ENCODE data around the gene TSPAN18. TPM values are rescaled to one million over a fixed set of nuclear protein-coding genes. Genes with fewer than 3 reads are reported as not detected.

The TSPAN18 gene
- polyA plus RNA-seq, 1 of the 3 experiments (the other 2 are of a cell fraction), result 0.72 TPM

GRCh38 chr11:44708523-44709280 is 18.1 kb upstream of the TSPAN18 start:
- Histone ChIP-seq H3K27me3 (ENCODE audit: insufficient read depth) (peaks cover under 1% of the 10 kb centered on the region), H3K4me1 (ENCODE audit: control insufficient read depth in 1 of 2, insufficient read depth in 2 of 2, low read depth in 1 of 2, low read length in 1 of 2) (peaks cover 0 to 23% of the 10 kb centered on the region in 2 experiments; a peak in 3 of 4 replicates), H3K9me2 (no peaks in the 10 kb centered on the region), H3K36me3 (replicated peaks in 1 of 2; ENCODE audit: control insufficient read depth in 1 of 2, insufficient read depth in 2 of 2, low read length in 1 of 2) (no peaks in the 10 kb centered on the region), H3K4me2 (no peak overlapping the region), H3F3A (replicated peaks; ENCODE audit: insufficient read depth) (no peaks in the 10 kb centered on the region), H2AFZ (ENCODE audit: low read depth) (no peak overlapping the region), H3K4me3 (ENCODE audit: low read depth in 2 of 2, low read length in 1 of 2) (no peak overlapping the region), H3K79me2 (ENCODE audit: insufficient read depth) (no peaks in the 10 kb centered on the region), H4K20me1 (ENCODE audit: insufficient read depth) (no peaks in the 10 kb centered on the region), H3K9ac (no peak overlapping the region), H3K9me3 (no peaks in the 10 kb centered on the region), H3K27ac (ENCODE audit: low read depth in 2 of 2, low read length in 1 of 2) (no peak overlapping the region)
- POLR2A ChIA-PET, result interaction anchor here (0.5 kb wide), 1 partner anchor 58 kb away, joined by 3 read pairs; no protein-coding TSS in a partner anchor
- WGBS (ENCODE audit: low lambda C conversion rate), result 69% methylated on average over 6 of the region's 6 CpGs
- no peak for DNase-seq
- CTCF ChIA-PET, result interaction anchor here (1.1 to 1.7 kb wide), 4 partner anchors 15 to 218 kb away, joined by 3 to 4 read pairs (median 3); no protein-coding TSS in a partner anchor
- TF ChIP-seq JUND (IDR thresholded peaks at IDR 0.05) (no peak), SMC3 (IDR thresholded peaks at IDR 0.05; ENCODE audit: low read depth, low read length) (no peak), MEF2A (IDR thresholded peaks at IDR 0.05; ENCODE audit: borderline replicate concordance, low read depth) (no peak), TAF1 (IDR thresholded peaks at IDR 0.05; ENCODE audit: borderline replicate concordance, low read depth, low read length) (no peak), ELF1 (IDR thresholded peaks at IDR 0.05) (no peak), USF1 (IDR thresholded peaks at IDR 0.05; ENCODE audit: borderline replicate concordance, low read depth) (no peak), RFX5 (IDR thresholded peaks at IDR 0.05; ENCODE audit: low read length) (no peak), FOXM1 (IDR thresholded peaks at IDR 0.05; ENCODE audit: low read depth) (no peak), TCF12 (IDR thresholded peaks at IDR 0.05) (no peak)

GRCh38 chr11:44709281-44709562 is 17.5 kb upstream of the TSPAN18 start:
- peaks cover 6% of the 10 kb centered on the region for H3K27me3 ChIP-seq (ENCODE audit: insufficient read depth)
- DNase-seq, result no peak
- H2AFZ ChIP-seq (ENCODE audit: low read depth), result no peak overlapping the region
- H3K27ac ChIP-seq (ENCODE audit: low read depth in 2 of 2, low read length in 1 of 2), result no peak overlapping the region
- H3K4me2 ChIP-seq, result no peak overlapping the region
- no peak overlapping the region for H3K9ac ChIP-seq
- H3K9me2 ChIP-seq, result no peaks in the 10 kb centered on the region
- H3K36me3 ChIP-seq (replicated peaks in 1 of 2; ENCODE audit: control insufficient read depth in 1 of 2, insufficient read depth in 2 of 2, low read length in 1 of 2), result no peaks in the 10 kb centered on the region
- ChIA-PET POLR2A (interaction anchor here (0.5 kb wide), 1 partner anchor 57 kb away, joined by 3 read pairs; no protein-coding TSS in a partner anchor), CTCF (interaction anchor here (1.2 to 1.7 kb wide), 3 partner anchors 58 to 218 kb away, joined by 3 to 4 read pairs (median 3); no protein-coding TSS in a partner anchor)
- no peaks in the 10 kb centered on the region for H3F3A ChIP-seq (replicated peaks; ENCODE audit: insufficient read depth)
- no peaks in the 10 kb centered on the region for H3K79me2 ChIP-seq (ENCODE audit: insufficient read depth)
- peaks cover 0 to 23% of the 10 kb centered on the region in 2 experiments; a peak in 3 of 4 replicates for H3K4me1 ChIP-seq (ENCODE audit: control insufficient read depth in 1 of 2, insufficient read depth in 2 of 2, low read depth in 1 of 2, low read length in 1 of 2)
- H4K20me1 ChIP-seq (ENCODE audit: insufficient read depth), result no peaks in the 10 kb centered on the region
- H3K4me3 ChIP-seq (ENCODE audit: low read depth in 2 of 2, low read length in 1 of 2), result no peak overlapping the region
- 100% methylated on average over 1 of the region's 3 CpGs for WGBS (ENCODE audit: low lambda C conversion rate)
- H3K9me3 ChIP-seq, result no peaks in the 10 kb centered on the region
- TF ChIP-seq USF2 (IDR thresholded peaks at IDR 0.05; ENCODE audit: borderline replicate concordance, low read depth, low read length) (no peak), IRF3 (IDR thresholded peaks at IDR 0.05; ENCODE audit: low read depth, low read length) (no peak), RXRA (IDR thresholded peaks at IDR 0.05; ENCODE audit: borderline replicate concordance, low read depth) (no peak), CTCF (IDR thresholded peaks at IDR 0.05) (no peak), TCF12 (IDR thresholded peaks at IDR 0.05) (no peak), FOXJ3 (CRISPR knock-in tag; IDR thresholded peaks at IDR 0.05) (no peak), GATA2 (CRISPR knock-in tag; IDR thresholded peaks at IDR 0.05) (no peak), GABPA (IDR thresholded peaks at IDR 0.05; ENCODE audit: low read depth) (no peak), PBX3 (IDR thresholded peaks at IDR 0.05) (no peak), ZBTB33 (IDR thresholded peaks at IDR 0.05; ENCODE audit: borderline replicate concordance, low read depth) (no peak), SMC3 (IDR thresholded peaks at IDR 0.05; ENCODE audit: low read depth, low read length) (no peak), TAF1 (IDR thresholded peaks at IDR 0.05; ENCODE audit: borderline replicate concordance, low read depth, low read length) (no peak), NFIC (IDR thresholded peaks at IDR 0.05; ENCODE audit: borderline replicate concordance) (no peak), SIN3A (IDR thresholded peaks at IDR 0.05; ENCODE audit: borderline replicate concordance, low read depth, low read length) (no peak)
